Psoas muscle (tissue), 8 donors: ENCODE data around the gene SCO2. TPM values are rescaled to one million over a fixed set of nuclear protein-coding genes. Genes with fewer than 3 reads are reported as not detected.
A peak's percentile ranks its signal among the peaks of the same experiment; 100 is the strongest.

ENCODE experiments used
- ATAC-seq, 4 donors: fragments of 200-7000 bp; cut with Tn5 transposase; one replicate each; pipeline ENCODE4 v1.9.1; 2020; ENCODE audit warnings: moderate library complexity in 3 of 4, mild to moderate bottlenecking in 2 of 4
- DNase-seq, 2 donors: peaks; one replicate each; pipeline ENCODE4 v3.0.0-alpha.2; 2020
- H3K27ac ChIP-seq: fragments of 200-600 bp; one replicate; pipeline ENCODE4 v1.8.0; 2022
- H3K27me3 ChIP-seq, 3 donors: fragments of 200-600 bp in 1 of 3; one replicate each; pipeline versions ENCODE4 v1.6.1 to v1.8.0; 2013 to 2022; ENCODE audit warnings: low read length in 2 of 3, mild to moderate bottlenecking in 2 of 3, moderate library complexity in 1 of 3; ENCODE audit not compliant: insufficient read depth in 3 of 3
- H3K36me3 ChIP-seq, 2 donors: fragments of 200-600 bp in 1 of 2; one replicate each; pipeline versions ENCODE4 v1.6.1 to v1.8.0; 2013 to 2022; ENCODE audit warnings: low read depth in 1 of 2, mild to moderate bottlenecking in 1 of 2, moderate library complexity in 1 of 2; ENCODE audit not compliant: insufficient read depth in 1 of 2
- H3K4me1 ChIP-seq: fragments of 200-600 bp; one replicate; pipeline ENCODE4 v1.8.0; 2022
- H3K4me3 ChIP-seq: fragments of 200-600 bp; one replicate; pipeline ENCODE4 v1.8.0; 2022; ENCODE audit warnings: mild to moderate bottlenecking
- H3K9me3 ChIP-seq: fragments of 200-600 bp; one replicate; pipeline ENCODE4 v1.8.0; 2022
- CTCF ChIP-seq: fragments of 200-600 bp; IDR thresholded peaks from one replicate; pipeline ENCODE4 v1.8.0; 2022; ENCODE audit warnings: antibody characterized with exemption
- WGBS, 3 donors: extraction: QIAGEN DNeasy Blood & Tissue Kit; methylation state at CpG; one replicate each; pipeline versions ENCODE4 v1.1.6 to v1.1.7; 2013; 5-methylcytosine and 5-hydroxymethylcytosine counted together
- intact Hi-C, 2 donors: fragments of 100-400 bp; cut with DNase I; formaldehyde crosslinking; loops; one replicate each; pipeline versions ENCODE4 v1.11.0 to v1.14.2; 2022
- polyA plus RNA-seq, 3 donors: library from polyadenylated mRNA; stranded (reverse); fragments of 200-250 nt; gene quantifications; one replicate each; pipeline ENCODE4 v1.2.3, GENCODE V29; 2013
- total RNA-seq, 4 donors: library from RNA; stranded (reverse); fragmentation: NEBNext Ultra II Directional in 2 of 4; extraction: Animal tissue kit (Norgen Biotek cat#: 25700) in 2 of 4; gene quantifications; one replicate each; pipeline versions ENCODE4 v1.2.1 to v1.2.4, GENCODE V29; 2021 to 2023
- donor health status: healthy with polysubstance abuse.
- donor health status: DM: no; HTN: no; CAD: no; lungs with moderate emphysema.
- donor health status: Bipolar disorder and iron deficiency.
- donor health status: healthy.
- donor health status: DM: yes; HTN: yes; CAD: no.
- donor health status: DM: no; HTN: no; CAD: no.
- donor health status: DM: no; HTN: no; CAD: no.
- donor health status: DM: yes; HTN: yes; CAD: no.

Gene SCO2
- total and polyA plus RNA-seq, 7 donors: 0.97 to 1.00 (median 0.99) TPM; not detected in 4

GRCh38 chr22:50476868-50477267, 48.5 kb downstream of the SCO2 start:
- TF ChIP-seq CTCF: no peak
- WGBS, 3 donors: 72 to 76% (median 75%) methylated on average over 7 of the region's 7 CpGs
- no peak for DNase-seq
- no peaks in the 10 kb centered on the region for H3K36me3 ChIP-seq
- H3K4me3 ChIP-seq: no peak overlapping the region
- H3K27ac ChIP-seq: no peak overlapping the region
- H3K4me1 ChIP-seq: peaks cover 24% of the 10 kb centered on the region
- no peaks in the 10 kb centered on the region for H3K9me3 ChIP-seq
- H3K27me3 ChIP-seq: peaks cover 0 to 28% (median 17%) of the 10 kb centered on the region in 3 donors
- no peak for ATAC-seq
- intact Hi-C loops: no loop called here

GRCh38 chr22:50475652-50476002, 49.8 kb downstream of the SCO2 start:
- no peaks in the 10 kb centered on the region for H3K9me3 ChIP-seq
- intact Hi-C loops: no loop called here
- H3K27me3 ChIP-seq: peaks cover 0 to 16% (median 7%) of the 10 kb centered on the region in 3 donors
- TF ChIP-seq CTCF: no peak
- DNase-seq: no peak
- H3K27ac ChIP-seq: no peak overlapping the region
- peak in 2 of 4 donors; percentile 2 to 16 for ATAC-seq
- no peaks in the 10 kb centered on the region for H3K36me3 ChIP-seq
- H3K4me3 ChIP-seq: peak overlapping the region; percentile 88
- 92 to 98% (median 95%) methylated on average over 6 of the region's 6 CpGs for WGBS, 3 donors
- H3K4me1 ChIP-seq: peaks cover 33% of the 10 kb centered on the region

GRCh38 chr22:50474710-50475651, 50.4 kb downstream of the SCO2 start, which contains the start of gene SBF1:
TSS of gene SBF1 (minus strand) at chr22:50475035. CDS start at chr22:50474840, 195 bp downstream.
- DNase-seq: peak; percentile 93 to 97
- intact Hi-C loops: no loop called here
- peak within 1 kb of the TSS; percentile 69 for H3K27ac ChIP-seq
- H3K36me3 ChIP-seq: no peaks in the 10 kb centered on the region
- H3K9me3 ChIP-seq: no peaks in the 10 kb centered on the region
- peaks cover 0 to 9% (median 7%) of the 10 kb centered on the region in 3 donors for H3K27me3 ChIP-seq
- WGBS, 3 donors: 1% methylated on average over 53 to 97 of the region's 97 CpGs
- TF ChIP-seq CTCF: no peak
- H3K4me3 ChIP-seq: peak within 1 kb of the TSS; percentile 88
- ATAC-seq: peak; percentile 97 to 99 (median 98)
- H3K4me1 ChIP-seq: peaks cover 39% of the 10 kb centered on the region

GRCh38 chr22:50473855-50474671, 51.3 kb downstream of the SCO2 start:
- 5 to 8% (median 5%) methylated on average over 40 to 62 of the region's 62 CpGs for WGBS, 3 donors
- intact Hi-C loops: no loop called here
- H3K4me3 ChIP-seq: peak overlapping the region; percentile 88
- H3K27ac ChIP-seq: peak overlapping the region; percentile 66
- peak; percentile 3 to 38 (median 12) for ATAC-seq
- peaks cover 47% of the 10 kb centered on the region for H3K4me1 ChIP-seq
- DNase-seq: peak in 1 of 2 donors; percentile 40
- H3K9me3 ChIP-seq: no peaks in the 10 kb centered on the region
- TF ChIP-seq CTCF: no peak
- no peaks in the 10 kb centered on the region for H3K36me3 ChIP-seq
- peaks cover 0 to 3% (median under 1%) of the 10 kb centered on the region in 3 donors for H3K27me3 ChIP-seq

Other genes with a start within 250 kb of the SCO2 start
- 10 to 100 TPM; 13.6 to 43.7 (median 15.0) TPM for gene PLXNB2, start 218.0 kb downstream of the SCO2 start, total RNA-seq
- 10 to 100 TPM in 1 of 3 donors, 1 to 10 TPM in 2; 3.9 to 11.6 (median 5.8) TPM for gene PLXNB2, start 218.0 kb downstream of the SCO2 start, polyA plus RNA-seq
- gene DENND6B, start 198.6 kb downstream of the SCO2 start, total RNA-seq: 1 to 10 TPM in 2 of 4 donors, under 1 TPM in 2; 0.57 to 1.6 (median 0.94) TPM
- under 1 TPM; 0.46 to 0.93 (median 0.81) TPM for gene DENND6B, start 198.6 kb downstream of the SCO2 start, polyA plus RNA-seq
- 10 to 100 TPM; 36.6 to 48.2 (median 42.5) TPM for gene PPP6R2, start 182.3 kb downstream of the SCO2 start, total RNA-seq
- gene PPP6R2, start 182.3 kb downstream of the SCO2 start, polyA plus RNA-seq: 10 to 100 TPM; 31.6 to 43.7 (median 32.1) TPM
- gene SBF1, start 50.6 kb downstream of the SCO2 start, total RNA-seq: 10 to 100 TPM; 75.3 to 98.0 (median 82.8) TPM
- 10 to 100 TPM; 42.1 to 58.6 (median 54.9) TPM for gene SBF1, start 50.6 kb downstream of the SCO2 start, polyA plus RNA-seq
- gene ADM2, start 44.1 kb downstream of the SCO2 start, total RNA-seq: under 1 TPM in 1 of 4 donors, not detected in 3; 0.21 TPM
- gene ADM2, start 44.1 kb downstream of the SCO2 start, polyA plus RNA-seq: under 1 TPM in 2 of 3 donors, not detected in 1; 0.01 to 0.05 TPM
- gene MIOX, start 38.7 kb downstream of the SCO2 start, total RNA-seq: not detected
- not detected for gene MIOX, start 38.7 kb downstream of the SCO2 start, polyA plus RNA-seq
- gene LMF2, start 17.9 kb downstream of the SCO2 start, total RNA-seq: 10 to 100 TPM; 16.7 to 18.6 (median 17.3) TPM
- gene LMF2, start 17.9 kb downstream of the SCO2 start, polyA plus RNA-seq: 10 to 100 TPM; 14.9 to 24.1 (median 15.6) TPM
- gene NCAPH2, start 17.4 kb downstream of the SCO2 start, total RNA-seq: 10 to 100 TPM; 19.2 to 24.2 (median 21.7) TPM
- gene NCAPH2, start 17.4 kb downstream of the SCO2 start, polyA plus RNA-seq: 10 to 100 TPM; 21.8 to 26.3 (median 23.7) TPM
- 10 to 100 TPM in 3 of 4 donors, 1 to 10 TPM in 1; 7.1 to 18.8 (median 13.3) TPM for gene TYMP, start 4.4 kb upstream of the SCO2 start, total RNA-seq
- 10 to 100 TPM in 1 of 3 donors, 1 to 10 TPM in 2; 5.0 to 26.0 (median 7.0) TPM for gene TYMP, start 4.4 kb upstream of the SCO2 start, polyA plus RNA-seq
- gene KLHDC7B, start 20.3 kb upstream of the SCO2 start, total RNA-seq: under 1 TPM in 1 of 4 donors, not detected in 3; 0.11 TPM
- gene KLHDC7B, start 20.3 kb upstream of the SCO2 start, polyA plus RNA-seq: under 1 TPM in 2 of 3 donors, not detected in 1; 0.01 TPM
- gene SYCE3, start 37.3 kb upstream of the SCO2 start, total RNA-seq: not detected
- not detected for gene SYCE3, start 37.3 kb upstream of the SCO2 start, polyA plus RNA-seq
- gene CPT1B, start 52.8 kb upstream of the SCO2 start, total RNA-seq: 100 to 1,000 TPM in 3 of 4 donors, 10 to 100 TPM in 1; 75.8 to 144 (median 139) TPM
- 10 to 100 TPM; 57.4 to 87.6 (median 70.8) TPM for gene CPT1B, start 52.8 kb upstream of the SCO2 start, polyA plus RNA-seq
- gene CHKB, start 57.3 kb upstream of the SCO2 start, total RNA-seq: 10 to 100 TPM; 11.5 to 25.2 (median 16.3) TPM
- gene CHKB, start 57.3 kb upstream of the SCO2 start, polyA plus RNA-seq: 10 to 100 TPM; 13.1 to 14.3 (median 13.6) TPM
- gene MAPK8IP2, start 75.2 kb upstream of the SCO2 start, total RNA-seq: under 1 TPM; 0.12 to 0.34 (median 0.17) TPM
- gene MAPK8IP2, start 75.2 kb upstream of the SCO2 start, polyA plus RNA-seq: under 1 TPM; 0.13 to 0.22 (median 0.15) TPM
- gene ARSA, start 102.6 kb upstream of the SCO2 start, total RNA-seq: 10 to 100 TPM in 2 of 4 donors, 1 to 10 TPM in 2; 8.8 to 13.6 (median 10.4) TPM
- gene ARSA, start 102.6 kb upstream of the SCO2 start, polyA plus RNA-seq: 10 to 100 TPM in 1 of 3 donors, 1 to 10 TPM in 2; 8.3 to 11.7 (median 9.8) TPM
- gene SHANK3, start 147.2 kb upstream of the SCO2 start, total RNA-seq: 10 to 100 TPM in 3 of 4 donors, 1 to 10 TPM in 1; 7.5 to 16.3 (median 13.5) TPM
- gene SHANK3, start 147.2 kb upstream of the SCO2 start, polyA plus RNA-seq: 1 to 10 TPM; 4.2 to 9.3 (median 4.8) TPM
- under 1 TPM in 3 of 4 donors, not detected in 1; 0.26 to 0.82 (median 0.64) TPM for gene ACR, start 212.6 kb upstream of the SCO2 start, total RNA-seq
- gene ACR, start 212.6 kb upstream of the SCO2 start, polyA plus RNA-seq: under 1 TPM in 2 of 3 donors, not detected in 1; 0.10 to 0.19 TPM